Epidermal melanocyte (primary cell): ENCODE data around the gene CCHCR1.
"Not testable (repeated sequence)": the region's sequence is repeated elsewhere in the genome, so short reads cannot be mapped to it uniquely, and the experiment has no call there.

Experiments
- DNase-seq: peaks from one replicate; pipeline ENCODE4 v3.0.0; 2011; ENCODE audit warnings: low spot score; ENCODE audit not compliant: insufficient read length

CCHCR1 gene

GRCh38 chr6:31157513-31158139 is at the start of gene CCHCR1:
TSS of gene CCHCR1 (minus strand) at chr6:31157802. CDS start at chr6:31157600, 202 bp downstream.
- DNase-seq = no peak

GRCh38 chr6:31205638-31206037 is 48.0 kb upstream of the CCHCR1 start:
- no peak for DNase-seq

- DNase-seq = no peak
Observed at GRCh38 chr6:31204751-31205145, 47.1 kb upstream of the CCHCR1 start.

GRCh38 chr6:31203345-31203979 is 45.9 kb upstream of the CCHCR1 start:
- DNase-seq = no peak

GRCh38 chr6:31202259-31203166 is 44.9 kb upstream of the CCHCR1 start:
- no peak for DNase-seq

- not testable (repeated sequence) for DNase-seq
Observed at GRCh38 chr6:31199105-31199452, 41.5 kb upstream of the CCHCR1 start.

GRCh38 chr6:31197559-31198305 is 40.1 kb upstream of the CCHCR1 start:
- DNase-seq = no peak

GRCh38 chr6:31196251-31197022 is 38.8 kb upstream of the CCHCR1 start:
- DNase-seq = not testable (repeated sequence)

- DNase-seq = not testable (repeated sequence)
Observed at GRCh38 chr6:31195308-31195979, 37.8 kb upstream of the CCHCR1 start.

- no peak for DNase-seq
Observed at GRCh38 chr6:31194061-31194834, 36.6 kb upstream of the CCHCR1 start.

GRCh38 chr6:31193206-31193605 is 35.6 kb upstream of the CCHCR1 start:
- no peak for DNase-seq

GRCh38 chr6:31192431-31193105 is 35.0 kb upstream of the CCHCR1 start:
- not testable (repeated sequence) for DNase-seq

GRCh38 chr6:31190488-31190887 is 32.9 kb upstream of the CCHCR1 start:
- no peak for DNase-seq

- not testable (repeated sequence) for DNase-seq
Observed at GRCh38 chr6:31189223-31189622, 31.6 kb upstream of the CCHCR1 start.

GRCh38 chr6:31187780-31188194 is 30.2 kb upstream of the CCHCR1 start:
- DNase-seq = no peak

GRCh38 chr6:31186052-31186734 is 28.6 kb upstream of the CCHCR1 start:
- no peak for DNase-seq

- DNase-seq = not testable (repeated sequence)
Observed at GRCh38 chr6:31185695-31186051, 28.1 kb upstream of the CCHCR1 start.

GRCh38 chr6:31183859-31184258 is 26.3 kb upstream of the CCHCR1 start:
- DNase-seq = not testable (repeated sequence)
